Activated naive CD4-positive, alpha-beta T cell treated with anti-CD3 and anti-CD28 coated beads, Interleukin-2, amount 50 U/mL, for 72 hours (primary cell): ENCODE data around the gene CBARP. TPM values are rescaled to one million over a fixed set of nuclear protein-coding genes. Genes with fewer than 3 reads are reported as not detected.

ENCODE experiments used
- ATAC-seq, 2 donors: fragments of 150-1000 bp; cut with Tn5 transposase; 2 replicates each; pipeline ENCODE4 v1.10.0; 2021; ENCODE audit warnings: mild to moderate bottlenecking in 2 of 2, moderate library complexity in 2 of 2
- DNase-seq, 2 donors: peaks; one replicate each; pipeline ENCODE4 v3.0.0; 2021 to 2022; ENCODE audit warnings: low spot score in 2 of 2
- H3K27ac Mint-ChIP-seq, 2 donors: one replicate each; pipeline ENCODE4 v1.8.0; 2022; ENCODE audit warnings: mild to moderate bottlenecking in 2 of 2, mixed read lengths in 2 of 2
- H3K36me3 Mint-ChIP-seq, 2 donors: one replicate each; pipeline ENCODE4 v1.8.0; 2022; ENCODE audit warnings: mixed read lengths in 2 of 2
- H3K9me3 Mint-ChIP-seq, 2 donors: one replicate each; pipeline ENCODE4 v1.8.0; 2022; ENCODE audit warnings: mixed read lengths in 2 of 2
- total RNA-seq, 2 donors: library from RNA; stranded (reverse); gene quantifications; one replicate each; pipeline ENCODE4 v1.2.3, GENCODE V29; 2022

The CBARP gene
- total RNA-seq, 2 donors from 2014 or later = 1.0 to 1.6 TPM

- peaks cover 15 to 18% of the 10 kb centered on the region in 2 donors for H3K36me3 Mint-ChIP-seq
- peak overlapping the region in 1 of 2 donors; percentile 44 for H3K27ac Mint-ChIP-seq
- ATAC-seq (no peak), DNase-seq (no peak)
- no peaks in the 10 kb centered on the region for H3K9me3 Mint-ChIP-seq
These were observed 40.3 kb upstream of the CBARP start for GRCh38 chr19:1278074-1278473.

- Mint-ChIP-seq H3K9me3 (no peaks in the 10 kb centered on the region), H3K36me3 (peaks cover 23 to 27% of the 10 kb centered on the region in 2 donors), H3K27ac (peak overlapping the region in 1 of 2 donors; percentile 88)
- no peak for DNase-seq
- no peak for ATAC-seq
These were observed 39.3 kb upstream of the CBARP start for GRCh38 chr19:1277061-1277460.

DNA sequence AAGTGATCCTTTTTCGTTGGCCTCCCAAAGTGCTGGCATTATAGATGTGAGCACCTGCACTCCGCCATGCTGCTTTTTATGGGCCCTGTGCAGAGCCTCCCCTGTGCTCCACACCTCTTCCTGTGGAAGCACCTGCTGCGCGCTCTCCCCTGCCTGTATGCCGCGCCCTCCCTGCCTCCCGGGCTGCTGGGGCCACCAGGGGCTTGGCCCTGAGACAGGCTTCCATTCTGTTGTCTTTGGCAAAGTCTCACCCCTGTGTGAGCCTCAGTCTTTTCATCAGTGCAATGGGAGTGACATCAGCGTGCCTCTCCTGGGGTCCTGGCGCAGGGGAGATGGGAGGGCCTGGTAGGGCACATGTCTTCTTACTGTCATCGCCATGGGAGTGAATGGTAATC is 38.8 kb upstream of the CBARP start:
- ATAC-seq (no peak), DNase-seq (no peak)
- H3K36me3 Mint-ChIP-seq = peaks cover 27 to 32% of the 10 kb centered on the region in 2 donors
- H3K9me3 Mint-ChIP-seq = no peaks in the 10 kb centered on the region
- H3K27ac Mint-ChIP-seq = peak overlapping the region; percentile 88 to 96

GRCh38 chr19:1275976-1276627 is 38.3 kb upstream of the CBARP start:
- ATAC-seq = no peak
- peak; percentile 51 to 73 for DNase-seq
- H3K9me3 Mint-ChIP-seq = no peaks in the 10 kb centered on the region
- H3K27ac Mint-ChIP-seq = peak overlapping the region; percentile 88 to 96
- peaks cover 32 to 37% of the 10 kb centered on the region in 2 donors for H3K36me3 Mint-ChIP-seq

DNA sequence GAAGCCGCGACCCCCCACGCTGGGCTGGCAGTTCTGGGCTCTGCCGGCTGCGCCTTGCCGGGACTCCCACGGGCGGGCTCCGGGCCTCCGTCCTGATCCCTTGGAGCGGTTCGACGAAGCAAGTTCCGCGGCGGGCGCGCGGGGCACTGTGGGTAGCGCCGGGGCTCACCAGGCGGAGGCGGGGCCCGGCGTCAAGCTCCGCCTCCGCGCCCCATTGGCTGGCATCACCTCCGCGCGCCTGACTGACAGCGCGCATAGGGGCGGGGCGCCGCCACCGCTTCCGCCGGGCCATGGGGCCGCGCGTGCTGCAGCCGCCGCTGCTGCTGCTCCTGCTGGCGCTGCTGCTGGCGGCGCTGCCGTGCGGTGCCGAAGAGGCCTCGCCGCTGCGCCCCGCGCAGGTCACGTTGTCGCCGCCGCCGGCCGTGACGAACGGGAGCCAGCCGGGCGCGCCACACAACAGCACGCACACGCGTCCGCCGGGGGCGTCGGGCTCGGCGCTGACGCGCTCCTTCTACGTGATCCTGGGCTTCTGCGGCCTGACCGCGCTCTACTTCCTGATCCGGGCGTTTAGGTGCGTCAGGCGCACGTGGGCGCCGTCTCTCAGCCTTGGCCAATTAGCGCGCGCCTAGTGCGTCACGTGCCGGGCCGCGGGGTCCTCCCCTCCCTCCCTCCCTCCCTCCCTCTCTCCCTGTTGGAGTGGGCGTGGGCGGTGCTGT is 37.6 kb upstream of the CBARP start, which contains the start of gene FAM174C:
TSS of gene FAM174C (plus strand) at position 271 of the 716 bp plus-strand sequence. CDS start at position 291, 20 bp downstream.
- DNase-seq (peak; percentile 92 to 97), ATAC-seq (peak; percentile 87 to 90)
- H3K27ac Mint-ChIP-seq = peak within 1 kb of the TSS; percentile 88 to 96
- no peaks in the 10 kb centered on the region for H3K9me3 Mint-ChIP-seq
- H3K36me3 Mint-ChIP-seq = peaks cover 39 to 44% of the 10 kb centered on the region in 2 donors

- no peak for ATAC-seq
- peaks cover 45% of the 10 kb centered on the region in 2 donors for H3K36me3 Mint-ChIP-seq
- DNase-seq = no peak
- H3K9me3 Mint-ChIP-seq = no peaks in the 10 kb centered on the region
- peak overlapping the region; percentile 24 to 72 for H3K27ac Mint-ChIP-seq
These were observed 37.1 kb upstream of the CBARP start for GRCh38 chr19:1274852-1275259.

GRCh38 chr19:1274081-1274851 is 36.5 kb upstream of the CBARP start:
- H3K9me3 Mint-ChIP-seq = no peaks in the 10 kb centered on the region
- ATAC-seq (no peak), DNase-seq (no peak)
- peak overlapping the region; percentile 24 to 75 for H3K27ac Mint-ChIP-seq
- peaks cover 41 to 46% of the 10 kb centered on the region in 2 donors for H3K36me3 Mint-ChIP-seq

- no peaks in the 10 kb centered on the region for H3K9me3 Mint-ChIP-seq
- no peak for DNase-seq
- H3K36me3 Mint-ChIP-seq = peaks cover 41 to 46% of the 10 kb centered on the region in 2 donors
- peak overlapping the region; percentile 24 to 94 for H3K27ac Mint-ChIP-seq
- no peak for ATAC-seq
These were observed 35.6 kb upstream of the CBARP start for GRCh38 chr19:1273263-1274041.

GRCh38 chr19:1272423-1273262 is 34.8 kb upstream of the CBARP start:
- DNase-seq (no peak), ATAC-seq (no peak)
- peaks cover 41 to 46% of the 10 kb centered on the region in 2 donors for H3K36me3 Mint-ChIP-seq
- H3K27ac Mint-ChIP-seq = peak overlapping the region in 1 of 2 donors; percentile 94
- no peaks in the 10 kb centered on the region for H3K9me3 Mint-ChIP-seq

GRCh38 chr19:1271528-1272422 is 34.0 kb upstream of the CBARP start:
- no peak for ATAC-seq
- peaks cover 38 to 44% of the 10 kb centered on the region in 2 donors for H3K36me3 Mint-ChIP-seq

DNA sequence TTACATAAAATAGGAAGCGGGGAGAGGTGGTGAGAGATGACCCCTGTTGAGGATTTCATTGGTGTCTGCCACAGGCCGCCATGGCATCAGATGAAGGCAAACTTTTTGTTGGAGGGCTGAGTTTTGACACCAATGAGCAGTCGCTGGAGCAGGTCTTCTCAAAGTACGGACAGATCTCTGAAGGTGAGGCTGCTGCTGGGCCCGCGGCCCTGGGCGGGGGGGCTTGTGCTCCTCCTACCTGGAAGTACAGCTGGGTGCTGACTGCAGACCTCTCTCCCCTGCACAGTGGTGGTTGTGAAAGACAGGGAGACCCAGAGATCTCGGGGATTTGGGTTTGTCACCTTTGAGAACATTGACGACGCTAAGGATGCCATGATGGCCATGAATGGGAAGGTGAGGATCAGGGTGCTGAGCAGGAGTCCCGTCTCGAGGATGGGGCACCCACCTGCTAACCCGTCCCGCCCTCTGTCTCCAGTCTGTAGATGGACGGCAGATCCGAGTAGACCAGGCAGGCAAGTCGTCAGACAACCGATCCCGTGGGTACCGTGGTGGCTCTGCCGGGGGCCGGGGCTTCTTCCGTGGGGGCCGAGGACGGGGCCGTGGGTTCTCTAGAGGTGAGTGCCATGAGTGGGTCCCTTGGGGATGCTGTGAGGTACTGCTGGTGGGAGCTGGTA is 33.2 kb upstream of the CBARP start:
- DNase-seq (no peak), ATAC-seq (no peak)
- Mint-ChIP-seq H3K27ac (peak overlapping the region; percentile 95 to 99), H3K9me3 (no peaks in the 10 kb centered on the region), H3K36me3 (peaks cover 34 to 38% of the 10 kb centered on the region in 2 donors)

More at GRCh38 chr19:1271528-1272422, 34.0 kb upstream of the CBARP start:
- H3K27ac Mint-ChIP-seq = peak overlapping the region; percentile 95 to 99
- DNase-seq = no peak
- H3K9me3 Mint-ChIP-seq = no peaks in the 10 kb centered on the region

- ATAC-seq (no peak), DNase-seq (no peak)
- Mint-ChIP-seq H3K27ac (peak overlapping the region; percentile 95 to 99), H3K9me3 (no peaks in the 10 kb centered on the region), H3K36me3 (peaks cover 34 to 38% of the 10 kb centered on the region in 2 donors)
These were observed 32.5 kb upstream of the CBARP start for GRCh38 chr19:1270213-1270853.

GRCh38 chr19:1269478-1270212 is 31.8 kb upstream of the CBARP start:
- DNase-seq (peak; percentile 89 to 92), ATAC-seq (peak; percentile 28 to 34)
- H3K36me3 Mint-ChIP-seq = peaks cover 34 to 38% of the 10 kb centered on the region in 2 donors
- peak overlapping the region; percentile 95 to 99 for H3K27ac Mint-ChIP-seq
- H3K9me3 Mint-ChIP-seq = no peaks in the 10 kb centered on the region
